ENCODE measurements around the gene GPR37L1. TPM values are rescaled to one million over a fixed set of nuclear protein-coding genes. Genes with fewer than 3 reads are reported as not detected.
A peak's percentile ranks its signal among the peaks of the same experiment; 100 is the strongest.

GPR37L1 gene
- total and polyA plus RNA-seq, 9 donors: 0.01 to 0.34 (median 0.12) TPM; not detected in 2

- peaks cover 43% of the 10 kb centered on the region for H3K4me1 ChIP-seq (ENCODE audit: insufficient read depth)
- no peaks in the 10 kb centered on the region for H3K27me3 ChIP-seq
- no peak for DNase-seq
- H3K36me3 ChIP-seq: no peaks in the 10 kb centered on the region
- peak overlapping the region in 1 of 2 donors; percentile 35 for H3K27ac ChIP-seq
- H3K9me3 ChIP-seq: no peaks in the 10 kb centered on the region
- intact Hi-C loops (cut with DNase I): no loop called here
- H3K4me3 ChIP-seq: no peak overlapping the region
- 60 to 71% (median 62%) methylated on average over 22 of the region's 22 CpGs for WGBS, 3 donors
- TF ChIP-seq CTCF (IDR thresholded peaks at IDR 0.05) (no peak), POLR2A (IDR thresholded peaks at IDR 0.05) (no peak)
Observed at GRCh38 chr1:202161151-202162046, 38.7 kb downstream of the GPR37L1 start.

- peak overlapping the region; percentile 35 to 62 for H3K27ac ChIP-seq
- H3K4me1 ChIP-seq (ENCODE audit: insufficient read depth): peaks cover 44% of the 10 kb centered on the region
- DNase-seq: peak in 1 of 5 donors; percentile 49
- no peak for TF ChIP-seq EP300 (IDR thresholded peaks at IDR 0.05)
- TF ChIP-seq CTCF (IDR thresholded peaks at IDR 0.05): no peak
- TF ChIP-seq POLR2A (IDR thresholded peaks at IDR 0.05): no peak
- no peaks in the 10 kb centered on the region for H3K36me3 ChIP-seq
- no peaks in the 10 kb centered on the region for H3K9me3 ChIP-seq
- WGBS, 3 donors: 80 to 89% (median 86%) methylated on average over 4 of the region's 4 CpGs
- intact Hi-C loops (cut with DNase I): no loop called here
- no peak overlapping the region for H3K4me3 ChIP-seq
- no peaks in the 10 kb centered on the region for H3K27me3 ChIP-seq
Observed at GRCh38 chr1:202162047-202162417, 39.3 kb downstream of the GPR37L1 start.

GRCh38 chr1:202162418-202163280 is 39.9 kb downstream of the GPR37L1 start:
- no peaks in the 10 kb centered on the region for H3K9me3 ChIP-seq
- no peaks in the 10 kb centered on the region for H3K27me3 ChIP-seq
- peak overlapping the region; percentile 35 to 62 for H3K27ac ChIP-seq
- DNase-seq: peak in 3 of 5 donors; percentile 52 to 73 (median 68)
- no peak overlapping the region for H3K4me3 ChIP-seq
- intact Hi-C loops (cut with DNase I): no loop called here
- TF ChIP-seq POLR2A (IDR thresholded peaks at IDR 0.05) (no peak), EP300 (IDR thresholded peaks at IDR 0.05) (no peak), CTCF (IDR thresholded peaks at IDR 0.05) (no peak)
- no peaks in the 10 kb centered on the region for H3K36me3 ChIP-seq
- 29 to 36% (median 36%) methylated on average over 15 of the region's 15 CpGs for WGBS, 3 donors
- H3K4me1 ChIP-seq (ENCODE audit: insufficient read depth): peaks cover 45% of the 10 kb centered on the region
